GM18951 (cell line): ENCODE data around the gene CREB3L1.

ENCODE experiments used
- POLR2A ChIP-seq: IDR thresholded peaks from 4 replicates; pipeline ENCODE4 v1.6.1; 2011; ENCODE audit warnings: mild to moderate bottlenecking; ENCODE audit not compliant: insufficient read length, insufficient read depth; ENCODE audit errors: extremely low read depth
- in situ Hi-C: fragments of 300-500 bp; cut with MboI; formaldehyde crosslinking; loops from one replicate; pipeline ENCODE4 v1.12.0; 2022; ENCODE audit warnings: low sequenced_read_pairs, mixed read lengths, inconsistent platforms; ENCODE audit not compliant: unreplicated experiment

CREB3L1 gene

GRCh38 chr11:46332568-46333393 is 55.3 kb downstream of the CREB3L1 start:
- in situ Hi-C loops, result no loop called here
- TF ChIP-seq POLR2A, result no peak

GRCh38 chr11:46333394-46333947 is 56.0 kb downstream of the CREB3L1 start:
- TF ChIP-seq POLR2A, result no peak
- in situ Hi-C loops, result no loop called here

GRCh38 chr11:46334211-46334610 is 56.7 kb downstream of the CREB3L1 start:
- in situ Hi-C loops, result no loop called here
- no peak for TF ChIP-seq POLR2A

- no peak for TF ChIP-seq POLR2A
- in situ Hi-C loops, result no loop called here
Measured at GRCh38 chr11:46335271-46335670, 57.8 kb downstream of the CREB3L1 start.

GRCh38 chr11:46335890-46336562 is 58.6 kb downstream of the CREB3L1 start:
- in situ Hi-C loops, result no loop called here
- TF ChIP-seq POLR2A, result no peak

- in situ Hi-C loops, result no loop called here
- TF ChIP-seq POLR2A, result no peak
Measured at GRCh38 chr11:46336563-46337180, 59.2 kb downstream of the CREB3L1 start.

- in situ Hi-C loops, result no loop called here
- TF ChIP-seq POLR2A, result no peak
Measured at GRCh38 chr11:46337626-46338345, 60.3 kb downstream of the CREB3L1 start.

- in situ Hi-C loops, result no loop called here
- no peak for TF ChIP-seq POLR2A
Measured at GRCh38 chr11:46338636-46338987, 61.1 kb downstream of the CREB3L1 start.

GRCh38 chr11:46338988-46339666 is 61.7 kb downstream of the CREB3L1 start:
- no peak for TF ChIP-seq POLR2A
- in situ Hi-C loops, result no loop called here

GRCh38 chr11:46339816-46340215 is 62.4 kb downstream of the CREB3L1 start:
- no peak for TF ChIP-seq POLR2A
- in situ Hi-C loops, result no loop called here

- TF ChIP-seq POLR2A, result no peak
- in situ Hi-C loops, result no loop called here
Measured at GRCh38 chr11:46341454-46341853, 64.0 kb downstream of the CREB3L1 start.

GRCh38 chr11:46342239-46342638 is 64.8 kb downstream of the CREB3L1 start:
- no peak for TF ChIP-seq POLR2A
- in situ Hi-C loops, result no loop called here
